Measurements from ENCODE around the gene RGS3.

GRCh38 chr9:113620377-113621161, 157.0 kb downstream of the RGS3 start:
- no peak for TF ChIP-seq CTCF (IDR thresholded peaks at IDR 0.05)
- TF ChIP-seq EP300 (IDR thresholded peaks at IDR 0.05), result peak in 3 of 4 donors; percentile 18 to 36 (median 27)
- TF ChIP-seq POLR2AphosphoS5 (IDR thresholded peaks at IDR 0.05), result peak; percentile 42 to 75 (median 63)
- no peak for TF ChIP-seq POLR2A (IDR thresholded peaks at IDR 0.05)

Data from sigmoid colon (tissue), 4 donors.